Measurements from ENCODE around the gene COX19. TPM values are rescaled to one million over a fixed set of nuclear protein-coding genes. Genes with fewer than 3 reads are reported as not detected.
"Not testable (repeated sequence)": the region's sequence is repeated elsewhere in the genome, so short reads cannot be mapped to it uniquely, and the experiment has no call there.

COX19 gene
- total RNA-seq, 4 donors from 2014 or later = 2.6 to 32.5 (median 20.1) TPM

- no peak overlapping the region for H3K4me3 ChIP-seq
- intact Hi-C loops (cut with DNase I; ENCODE audit: low total_unique reads) = no loop called here
- H3K27ac ChIP-seq = no peak overlapping the region
- no peaks in the 10 kb centered on the region for H3K36me3 ChIP-seq
- H3K27me3 ChIP-seq = no peaks in the 10 kb centered on the region
- peaks cover 0 to 5% of the 10 kb centered on the region in 2 donors for H3K4me1 ChIP-seq
- peak in 1 of 2 donors; percentile 13 for DNase-seq
- H3K9me3 ChIP-seq = no peaks in the 10 kb centered on the region
- no peak for TF ChIP-seq POLR2A (IDR thresholded peaks at IDR 0.05)
- TF ChIP-seq CTCF (IDR thresholded peaks at IDR 0.05) = no peak
Measured at GRCh38 chr7:926061-927030, 49.0 kb downstream of the COX19 start.

- no peak overlapping the region for H3K27ac ChIP-seq
- H3K4me1 ChIP-seq = peaks cover 0 to 5% of the 10 kb centered on the region in 2 donors
- TF ChIP-seq POLR2A (IDR thresholded peaks at IDR 0.05) = no peak
- no peak for TF ChIP-seq CTCF (IDR thresholded peaks at IDR 0.05)
- H3K27me3 ChIP-seq = no peaks in the 10 kb centered on the region
- peak in 1 of 2 donors; percentile 30 for DNase-seq
- H3K36me3 ChIP-seq = no peaks in the 10 kb centered on the region
- H3K9me3 ChIP-seq = no peaks in the 10 kb centered on the region
- H3K4me3 ChIP-seq = no peak overlapping the region
- intact Hi-C loops (cut with DNase I; ENCODE audit: low total_unique reads) = no loop called here
Measured at GRCh38 chr7:925601-926000, 49.7 kb downstream of the COX19 start.

GRCh38 chr7:924541-925231 is 50.7 kb downstream of the COX19 start:
- no peaks in the 10 kb centered on the region for H3K36me3 ChIP-seq
- no peak overlapping the region for H3K27ac ChIP-seq
- peak in 1 of 2 donors; percentile 15 for DNase-seq
- no peak overlapping the region for H3K4me3 ChIP-seq
- TF ChIP-seq CTCF (IDR thresholded peaks at IDR 0.05) = no peak
- no peaks in the 10 kb centered on the region for H3K9me3 ChIP-seq
- H3K4me1 ChIP-seq = peaks cover 0 to 5% of the 10 kb centered on the region in 2 donors
- no peaks in the 10 kb centered on the region for H3K27me3 ChIP-seq
- intact Hi-C loops (cut with DNase I; ENCODE audit: low total_unique reads) = no loop called here

- H3K4me1 ChIP-seq; H3K27ac ChIP-seq; H3K4me3 ChIP-seq; H3K27me3 ChIP-seq; intact Hi-C loops (cut with DNase I; ENCODE audit: low total_unique reads); H3K9me3 ChIP-seq; H3K36me3 ChIP-seq: not testable (repeated sequence)
- peak in 1 of 2 donors; percentile 7 for DNase-seq
Measured at GRCh38 chr7:924042-924441, 51.3 kb downstream of the COX19 start.

- Histone ChIP-seq H3K36me3 (no peaks in the 10 kb centered on the region), H3K4me1 (peaks cover 0 to 5% of the 10 kb centered on the region in 2 donors), H3K27me3 (no peaks in the 10 kb centered on the region), H3K27ac (no peak overlapping the region), H3K4me3 (no peak overlapping the region), H3K9me3 (no peaks in the 10 kb centered on the region)
- TF ChIP-seq CTCF (IDR thresholded peaks at IDR 0.05) = no peak
- TF ChIP-seq POLR2A (IDR thresholded peaks at IDR 0.05) = no peak
- peak in 1 of 2 donors; percentile 37 for DNase-seq
- intact Hi-C loops (cut with DNase I; ENCODE audit: low total_unique reads) = no loop called here
Measured at GRCh38 chr7:923108-924041, 52.0 kb downstream of the COX19 start.

Data from uterus (tissue), 4 donors.